GM12865 (cell line): ENCODE measurements around the gene OPRL1.
"Not testable (repeated sequence)": the region's sequence is repeated elsewhere in the genome, so short reads cannot be mapped to it uniquely, and the experiment has no call there.

Source experiments
- DNase-seq: peaks from one replicate; pipeline ENCODE4 v3.0.0; 2010; ENCODE audit warnings: low read depth
- H3K4me3 ChIP-seq: 2 replicates; pipeline ENCODE4 v1.5.1; 2011; ENCODE audit warnings: mild to moderate bottlenecking, low read depth, low read length, control low read depth
- CTCF ChIP-seq: IDR thresholded peaks from 2 replicates; pipeline ENCODE4 v1.5.1; 2011; ENCODE audit warnings: low read length, control low read depth, low read depth, inconsistent platforms; ENCODE audit not compliant: insufficient read depth; ENCODE audit errors: missing control alignments

The OPRL1 gene

GRCh38 chr20:64129146-64129782 is 49.4 kb downstream of the OPRL1 start:
- DNase-seq: no peak
- no peak for TF ChIP-seq CTCF
- no peak overlapping the region for H3K4me3 ChIP-seq

DNA sequence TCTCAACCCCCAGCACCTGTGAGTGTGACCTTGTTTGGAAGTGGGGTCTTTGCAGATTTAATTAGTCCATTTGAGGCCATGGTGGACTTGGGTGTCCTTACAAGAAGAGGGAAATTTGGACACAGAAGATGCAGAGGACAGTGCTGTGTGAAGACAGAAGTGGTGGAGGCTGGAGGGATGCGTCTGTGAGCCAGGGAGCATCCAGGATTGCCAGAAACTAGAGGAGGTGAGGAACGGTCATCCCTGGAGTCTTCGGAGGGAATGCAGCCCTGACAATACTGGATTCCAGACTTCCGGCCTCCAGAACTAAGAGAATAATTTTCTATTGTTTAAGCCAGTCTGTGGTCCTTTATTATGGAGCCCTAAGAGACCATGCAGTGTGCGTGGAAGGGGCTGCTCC is 50.4 kb downstream of the OPRL1 start:
- TF ChIP-seq CTCF: no peak
- DNase-seq: no peak
- no peak overlapping the region for H3K4me3 ChIP-seq

DNA sequence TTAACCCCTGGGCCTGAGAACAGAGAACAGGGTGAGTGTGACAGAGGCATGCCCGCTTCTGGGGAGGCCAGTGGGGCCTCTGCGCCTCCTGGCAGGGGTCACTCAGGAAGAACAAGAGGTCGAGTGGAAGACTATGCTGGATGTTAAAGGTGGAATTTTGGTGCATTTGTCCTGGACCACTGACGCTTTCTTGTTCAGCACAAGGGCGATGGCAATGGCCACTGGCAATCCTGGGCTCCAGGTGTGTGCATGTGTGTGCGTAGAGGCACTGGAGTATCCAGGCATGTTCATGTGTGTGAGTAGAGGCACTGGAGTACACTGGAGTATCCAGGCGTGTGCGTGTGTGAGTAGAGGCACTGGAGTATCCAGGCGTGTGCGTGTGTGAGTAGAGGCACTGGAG is 51.0 kb downstream of the OPRL1 start:
- H3K4me3 ChIP-seq: no peak overlapping the region
- DNase-seq: no peak
- no peak for TF ChIP-seq CTCF

GRCh38 chr20:64131406-64131805 is 51.5 kb downstream of the OPRL1 start:
- TF ChIP-seq CTCF: no peak
- no peak overlapping the region for H3K4me3 ChIP-seq
- peak; percentile 9 for DNase-seq

DNA sequence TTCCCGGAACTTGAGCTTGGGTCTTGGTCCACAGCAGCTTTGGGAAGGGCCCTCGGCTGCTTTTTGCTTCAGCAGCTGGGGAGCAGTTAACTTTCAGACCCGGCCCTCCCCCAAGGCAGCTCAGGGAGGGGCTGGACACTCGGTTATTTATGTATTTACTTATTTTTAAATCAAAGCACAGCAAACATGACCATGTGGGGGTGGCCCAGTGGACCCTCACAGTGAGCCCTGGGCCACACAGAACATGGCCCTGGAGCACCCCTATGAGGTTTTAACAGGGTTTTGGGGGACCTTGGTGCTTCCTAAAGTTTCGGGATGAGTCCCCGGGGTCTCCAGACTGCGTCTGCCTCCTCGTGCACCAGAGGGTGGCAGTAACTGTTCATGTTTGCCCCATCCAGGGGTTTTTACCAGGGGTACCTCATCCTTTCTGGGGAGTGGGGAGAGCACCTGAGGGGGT is 54.1 kb downstream of the OPRL1 start:
- peak; percentile 30 for DNase-seq

DNA sequence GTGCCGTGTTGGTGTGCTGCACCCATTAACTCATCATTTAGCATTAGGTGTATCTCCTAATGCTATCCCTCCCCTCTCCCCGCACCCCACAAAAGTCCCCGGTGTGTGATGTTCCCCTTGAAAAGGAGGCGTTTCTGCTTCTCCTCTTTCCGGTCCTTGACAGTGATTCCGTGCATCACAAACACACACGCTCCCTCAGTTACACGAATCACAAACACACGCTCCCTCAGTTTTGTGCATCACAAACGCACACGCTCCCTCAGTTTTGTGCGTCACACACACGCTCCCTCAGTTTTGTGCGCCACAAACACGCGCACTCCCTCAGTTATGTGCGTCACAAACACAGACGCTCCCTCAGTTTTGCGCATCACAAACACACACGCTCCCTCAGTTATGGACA is 54.9 kb downstream of the OPRL1 start:
- not testable (repeated sequence) for H3K4me3 ChIP-seq, DNase-seq

More for the DNA sequence above, 54.1 kb downstream of the OPRL1 start:
- TF ChIP-seq CTCF: no peak
- H3K4me3 ChIP-seq: no peak overlapping the region

GRCh38 chr20:64136004-64136710 is 56.3 kb downstream of the OPRL1 start:
- no peak for TF ChIP-seq CTCF
- H3K4me3 ChIP-seq: no peak overlapping the region
- no peak for DNase-seq
